ENCODE measurements around the gene TBL3. TPM values are rescaled to one million over a fixed set of nuclear protein-coding genes. Genes with fewer than 3 reads are reported as not detected.

The TBL3 gene
- total RNA-seq, 1 donor from 2014 or later: 26.8 TPM

- H3K27ac Mint-ChIP-seq (ENCODE audit: unreplicated experiment): peak overlapping the region; percentile 89
- no peak for TF ChIP-seq CTCF (IDR thresholded peaks at IDR 0.05; ENCODE audit: partially characterized antibody, unreplicated experiment)
- H3K4me1 Mint-ChIP-seq (ENCODE audit: low read depth, unreplicated experiment): peaks cover 20% of the 10 kb centered on the region
- peak overlapping the region; percentile 25 for H3K4me3 Mint-ChIP-seq (ENCODE audit: unreplicated experiment)
- H3K27me3 Mint-ChIP-seq (ENCODE audit: unreplicated experiment): peaks cover 20% of the 10 kb centered on the region
- DNase-seq: no peak
- peaks cover 15% of the 10 kb centered on the region for H3K9me3 Mint-ChIP-seq (ENCODE audit: unreplicated experiment)
- H3K36me3 Mint-ChIP-seq (ENCODE audit: unreplicated experiment): peaks cover 4% of the 10 kb centered on the region
Measured at GRCh38 chr16:2005646-2006045, 33.8 kb downstream of the TBL3 start.

- peaks cover 20% of the 10 kb centered on the region for H3K27me3 Mint-ChIP-seq (ENCODE audit: unreplicated experiment)
- H3K4me3 Mint-ChIP-seq (ENCODE audit: unreplicated experiment): peak overlapping the region; percentile 92
- peaks cover 13% of the 10 kb centered on the region for H3K9me3 Mint-ChIP-seq (ENCODE audit: unreplicated experiment)
- peaks cover 20% of the 10 kb centered on the region for H3K4me1 Mint-ChIP-seq (ENCODE audit: low read depth, unreplicated experiment)
- H3K27ac Mint-ChIP-seq (ENCODE audit: unreplicated experiment): peak overlapping the region; percentile 89
- no peak for DNase-seq
- TF ChIP-seq CTCF (IDR thresholded peaks at IDR 0.05; ENCODE audit: partially characterized antibody, unreplicated experiment): no peak
- peaks cover 4% of the 10 kb centered on the region for H3K36me3 Mint-ChIP-seq (ENCODE audit: unreplicated experiment)
Measured at GRCh38 chr16:2006317-2006716, 34.5 kb downstream of the TBL3 start.

- Mint-ChIP-seq H3K9me3 (ENCODE audit: unreplicated experiment) (peaks cover 13% of the 10 kb centered on the region), H3K4me3 (ENCODE audit: unreplicated experiment) (peak overlapping the region; percentile 92), H3K36me3 (ENCODE audit: unreplicated experiment) (peaks cover 4% of the 10 kb centered on the region), H3K4me1 (ENCODE audit: low read depth, unreplicated experiment) (peaks cover 20% of the 10 kb centered on the region), H3K27me3 (ENCODE audit: unreplicated experiment) (peaks cover 19% of the 10 kb centered on the region), H3K27ac (ENCODE audit: unreplicated experiment) (peak overlapping the region; percentile 94)
- no peak for TF ChIP-seq CTCF (IDR thresholded peaks at IDR 0.05; ENCODE audit: partially characterized antibody, unreplicated experiment)
- no peak for DNase-seq
Measured at GRCh38 chr16:2007081-2007836, 35.4 kb downstream of the TBL3 start.

GRCh38 chr16:2008009-2008526, 36.2 kb downstream of the TBL3 start:
- H3K4me3 Mint-ChIP-seq (ENCODE audit: unreplicated experiment): peak overlapping the region; percentile 92
- peak overlapping the region; percentile 94 for H3K27ac Mint-ChIP-seq (ENCODE audit: unreplicated experiment)
- DNase-seq: no peak
- no peak for TF ChIP-seq CTCF (IDR thresholded peaks at IDR 0.05; ENCODE audit: partially characterized antibody, unreplicated experiment)
- peaks cover 16% of the 10 kb centered on the region for H3K27me3 Mint-ChIP-seq (ENCODE audit: unreplicated experiment)
- H3K36me3 Mint-ChIP-seq (ENCODE audit: unreplicated experiment): peaks cover 4% of the 10 kb centered on the region
- peaks cover 10% of the 10 kb centered on the region for H3K9me3 Mint-ChIP-seq (ENCODE audit: unreplicated experiment)
- H3K4me1 Mint-ChIP-seq (ENCODE audit: low read depth, unreplicated experiment): peaks cover 20% of the 10 kb centered on the region

GRCh38 chr16:2008631-2009163, 36.8 kb downstream of the TBL3 start:
- Mint-ChIP-seq H3K9me3 (ENCODE audit: unreplicated experiment) (peaks cover 10% of the 10 kb centered on the region), H3K36me3 (ENCODE audit: unreplicated experiment) (peaks cover 4% of the 10 kb centered on the region), H3K4me3 (ENCODE audit: unreplicated experiment) (peak overlapping the region; percentile 92), H3K27me3 (ENCODE audit: unreplicated experiment) (peaks cover 16% of the 10 kb centered on the region), H3K27ac (ENCODE audit: unreplicated experiment) (peak overlapping the region; percentile 84), H3K4me1 (ENCODE audit: low read depth, unreplicated experiment) (peaks cover 20% of the 10 kb centered on the region)
- no peak for DNase-seq
- TF ChIP-seq CTCF (IDR thresholded peaks at IDR 0.05; ENCODE audit: partially characterized antibody, unreplicated experiment): no peak
